UCSD-AML1 (cell line): ENCODE data around the gene LRP10.
A peak's percentile ranks its signal among the peaks of the same experiment; 100 is the strongest.
"Not testable (repeated sequence)": the region's sequence is repeated elsewhere in the genome, so short reads cannot be mapped to it uniquely, and the experiment has no call there.

Experiments used
- DNase-seq: peaks from one replicate; lab custom pipeline; 2025; ENCODE audit not compliant: unreplicated experiment; lab: John Stamatoyannopoulos, UW

LRP10 gene

DNA sequence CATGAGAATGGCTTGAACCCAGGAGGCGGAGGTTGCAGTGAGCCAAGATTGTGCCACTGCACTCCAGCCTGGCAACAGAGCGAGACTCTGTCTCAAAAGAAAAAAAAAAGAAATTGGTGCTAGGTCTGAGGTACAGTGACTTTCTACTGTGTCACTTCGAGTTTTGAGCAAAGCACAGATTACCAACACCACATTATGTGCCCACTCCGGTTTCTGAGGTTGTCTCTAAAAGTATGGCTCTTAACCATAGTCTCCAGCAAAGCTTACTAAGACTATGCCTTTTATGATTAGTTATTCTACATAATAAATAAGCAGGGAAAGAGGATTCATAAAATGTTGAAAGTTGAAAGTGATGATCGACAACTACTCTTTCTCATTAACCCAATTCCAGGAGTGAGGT is 39.4 kb downstream of the LRP10 start:
- DNase-seq = no peak

DNA sequence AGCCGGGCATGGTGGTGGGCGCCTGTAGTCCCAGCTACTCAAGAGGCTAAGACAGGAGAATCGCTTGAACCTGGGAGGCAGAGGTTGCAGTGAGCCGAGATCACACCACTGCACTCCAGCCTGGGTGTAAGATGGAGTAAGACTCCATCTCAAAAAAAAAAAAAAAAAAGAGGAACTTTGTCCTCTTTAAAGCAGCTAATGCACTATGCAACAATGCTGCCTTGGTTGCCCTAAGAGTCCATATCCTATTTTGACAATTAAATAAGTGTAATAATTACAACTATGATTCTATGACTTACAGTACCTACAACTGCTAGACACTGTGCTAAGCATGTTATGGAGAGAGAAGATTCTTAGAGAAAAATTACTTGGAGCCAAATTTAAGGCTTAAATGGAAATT is 43.3 kb downstream of the LRP10 start:
- not testable (repeated sequence) for DNase-seq

DNA sequence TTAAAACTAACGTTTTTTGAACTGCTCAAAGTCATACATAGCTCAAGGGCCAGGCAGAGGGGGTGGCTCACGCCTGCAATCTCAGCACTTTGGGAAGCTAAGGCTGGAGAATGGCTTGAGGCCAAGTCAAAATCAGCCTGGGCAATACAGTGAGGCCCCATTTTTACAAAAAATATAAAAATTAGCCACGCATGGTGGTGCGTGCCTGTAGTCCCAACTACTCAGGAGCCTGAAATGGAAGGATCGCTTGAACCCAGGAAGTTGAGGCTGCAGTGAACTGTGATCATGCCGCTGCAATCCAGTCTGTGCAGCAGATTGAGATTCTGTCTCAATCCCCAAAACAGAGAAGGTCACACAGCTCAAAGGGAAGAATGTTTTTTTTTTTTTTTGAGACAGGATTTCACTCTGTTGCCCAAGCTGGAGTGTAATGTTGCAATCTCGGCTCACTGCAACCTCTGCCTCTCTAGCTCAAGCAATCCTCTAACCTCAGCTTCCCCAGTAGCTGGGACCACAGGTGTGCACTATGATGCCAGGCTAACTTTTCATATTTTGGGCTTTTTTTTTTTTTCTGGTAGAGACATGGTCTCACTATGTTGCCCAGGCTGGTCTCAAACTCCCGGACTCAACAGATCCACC is 44.5 kb downstream of the LRP10 start:
- no peak for DNase-seq

DNA sequence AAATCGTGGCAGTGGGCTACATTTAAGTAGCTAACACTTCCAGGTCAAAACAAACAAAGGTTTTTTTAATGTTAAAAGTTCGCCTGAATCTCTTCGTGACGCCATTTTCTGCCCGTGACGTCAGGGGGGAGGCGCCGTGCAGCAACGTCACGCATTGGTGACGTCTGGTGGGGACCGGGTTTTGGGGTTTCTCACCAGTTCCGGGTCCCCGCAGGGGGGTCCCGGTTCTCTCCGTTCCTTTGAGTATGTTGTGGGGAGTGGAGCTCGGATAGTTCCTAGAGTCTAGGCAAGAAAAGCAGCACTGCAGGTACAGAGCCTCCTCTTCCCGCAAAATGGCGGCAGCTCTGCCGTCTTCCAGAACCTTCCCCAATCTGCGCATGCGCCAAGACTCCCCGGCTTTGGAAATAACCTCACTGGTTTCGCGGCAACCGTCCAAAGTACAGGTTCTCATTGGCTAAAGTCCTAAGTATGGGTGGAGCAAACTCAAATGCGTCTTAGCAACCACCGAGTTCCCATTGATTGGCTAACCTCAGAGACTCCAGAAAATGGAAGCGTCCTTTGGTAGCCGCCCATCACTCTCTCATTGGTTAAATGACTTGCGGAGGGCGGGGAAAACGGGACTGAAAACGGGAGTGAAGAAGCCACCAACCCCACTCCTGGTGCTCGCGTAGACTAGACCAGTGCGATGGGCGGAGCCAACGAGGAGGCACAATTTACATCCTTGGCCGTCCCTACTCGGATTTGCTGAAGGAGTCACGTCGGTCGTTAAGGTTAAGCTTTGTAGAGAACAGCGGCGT is 47.5 kb downstream of the LRP10 start, which contains the start of gene RBM23:
RBM23 (minus strand) TSS at position 346 of the 797 bp plus-strand sequence.
- peak; percentile 99 for DNase-seq

DNA sequence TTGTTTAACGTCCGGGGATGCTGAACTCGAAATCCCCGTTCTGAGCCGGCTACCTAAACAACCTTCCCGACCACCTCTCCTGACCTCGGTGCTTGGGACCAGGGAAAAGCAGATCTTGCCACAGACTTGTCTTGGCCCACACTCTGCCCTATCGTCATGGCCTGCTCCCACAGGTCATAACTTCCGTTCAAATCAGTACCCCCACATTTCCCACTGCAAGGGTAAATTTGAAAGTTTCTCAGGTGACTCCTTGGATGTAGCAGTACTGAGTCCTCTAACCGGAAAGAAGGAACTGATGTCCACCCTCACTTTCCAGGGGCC is 48.0 kb downstream of the LRP10 start:
- DNase-seq = no peak

DNA sequence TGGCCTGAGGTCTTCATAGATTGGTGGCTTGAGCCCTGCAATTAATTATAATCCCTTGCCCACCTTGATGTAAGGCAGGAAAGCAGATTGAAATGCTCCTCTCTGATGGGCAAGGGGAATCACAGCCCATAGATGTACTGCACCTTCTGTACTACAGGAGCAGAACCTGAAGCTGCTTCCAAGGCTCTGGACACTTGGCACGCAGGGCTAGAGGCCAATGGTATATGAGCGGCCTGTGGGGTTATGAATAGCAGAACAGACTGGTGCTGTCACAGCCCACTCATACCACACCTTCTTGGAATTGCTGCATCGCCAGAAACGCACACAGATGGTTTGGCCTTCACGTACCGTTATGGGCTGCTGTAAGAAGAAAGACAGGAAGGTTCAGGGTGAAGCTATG is 49.2 kb downstream of the LRP10 start:
- DNase-seq = no peak

DNA sequence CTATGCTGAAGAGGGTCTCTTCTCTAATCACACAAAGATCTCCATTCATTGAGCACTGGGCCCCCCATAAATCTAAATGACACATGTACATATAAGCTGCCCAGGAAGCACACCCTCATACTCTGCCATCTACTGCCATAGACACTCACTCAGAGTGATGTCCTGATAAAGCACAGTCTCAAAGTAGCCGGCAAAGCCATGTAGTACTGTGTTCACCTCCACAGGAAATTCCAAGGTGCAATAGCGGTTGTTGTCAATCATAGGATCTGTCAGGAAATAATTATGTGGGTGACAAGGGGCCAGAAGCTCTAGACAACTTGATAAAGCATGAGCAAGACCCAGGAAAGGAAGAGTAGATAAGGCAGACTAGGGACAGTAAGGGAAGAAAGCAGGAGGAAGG is 50.8 kb downstream of the LRP10 start:
- no peak for DNase-seq

DNA sequence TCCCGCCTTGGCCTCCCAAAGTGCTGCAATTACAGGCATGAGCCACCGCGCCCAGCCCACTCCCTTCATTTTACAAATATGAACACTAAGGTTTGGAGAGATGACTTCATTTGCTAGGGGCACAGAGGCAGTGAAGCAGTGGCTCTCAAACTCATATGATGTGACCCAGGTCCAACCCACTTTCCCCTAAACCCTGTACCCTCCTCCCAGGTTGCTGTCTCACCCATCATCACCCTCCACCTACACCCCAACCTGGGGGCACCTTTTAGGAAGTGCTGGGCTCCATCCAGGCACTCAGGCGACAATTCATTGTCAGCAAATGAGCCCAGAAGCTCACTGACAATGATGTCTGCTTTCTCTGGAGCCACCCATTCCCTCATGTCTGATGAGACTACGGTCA is 52.2 kb downstream of the LRP10 start:
- no peak for DNase-seq

DNA sequence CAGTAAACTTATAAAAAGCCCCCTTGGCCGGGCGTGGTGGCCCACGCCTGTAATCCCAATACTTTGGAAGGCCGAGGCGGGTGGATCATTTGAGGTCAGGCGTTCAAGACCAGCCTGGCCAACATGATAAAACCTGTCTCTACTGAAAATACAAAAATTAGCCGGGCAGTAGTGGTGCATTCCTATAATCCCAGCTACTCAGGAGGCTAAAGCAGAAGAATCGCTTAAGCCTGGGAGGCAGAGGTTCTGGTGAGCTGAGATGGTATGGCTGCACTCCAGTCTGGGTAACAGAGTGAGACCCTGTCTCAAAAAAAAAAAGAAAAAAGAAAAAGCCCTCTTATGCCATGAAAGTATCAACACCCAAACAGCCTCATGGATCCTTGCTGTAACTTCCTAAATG is 54.0 kb downstream of the LRP10 start:
- DNase-seq = no peak

DNA sequence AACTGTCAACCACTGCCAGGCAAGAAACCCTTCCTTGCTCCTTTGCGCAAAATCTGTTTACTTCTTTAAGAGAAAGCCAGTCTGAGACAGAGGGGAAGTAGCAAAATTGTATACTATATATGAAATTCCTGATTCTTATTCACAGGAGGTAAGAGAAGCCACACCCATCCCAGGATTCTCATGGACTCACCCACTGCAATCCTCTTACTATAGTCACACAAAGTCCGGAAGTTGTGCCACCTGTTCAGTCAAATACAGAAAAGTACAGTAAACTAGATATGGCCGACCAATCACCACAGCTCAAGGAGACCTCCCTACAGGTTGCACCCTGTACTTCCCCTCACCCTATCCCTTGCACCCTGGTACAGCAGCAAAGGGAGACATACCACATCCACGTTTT is 54.8 kb downstream of the LRP10 start:
- DNase-seq = no peak

DNA sequence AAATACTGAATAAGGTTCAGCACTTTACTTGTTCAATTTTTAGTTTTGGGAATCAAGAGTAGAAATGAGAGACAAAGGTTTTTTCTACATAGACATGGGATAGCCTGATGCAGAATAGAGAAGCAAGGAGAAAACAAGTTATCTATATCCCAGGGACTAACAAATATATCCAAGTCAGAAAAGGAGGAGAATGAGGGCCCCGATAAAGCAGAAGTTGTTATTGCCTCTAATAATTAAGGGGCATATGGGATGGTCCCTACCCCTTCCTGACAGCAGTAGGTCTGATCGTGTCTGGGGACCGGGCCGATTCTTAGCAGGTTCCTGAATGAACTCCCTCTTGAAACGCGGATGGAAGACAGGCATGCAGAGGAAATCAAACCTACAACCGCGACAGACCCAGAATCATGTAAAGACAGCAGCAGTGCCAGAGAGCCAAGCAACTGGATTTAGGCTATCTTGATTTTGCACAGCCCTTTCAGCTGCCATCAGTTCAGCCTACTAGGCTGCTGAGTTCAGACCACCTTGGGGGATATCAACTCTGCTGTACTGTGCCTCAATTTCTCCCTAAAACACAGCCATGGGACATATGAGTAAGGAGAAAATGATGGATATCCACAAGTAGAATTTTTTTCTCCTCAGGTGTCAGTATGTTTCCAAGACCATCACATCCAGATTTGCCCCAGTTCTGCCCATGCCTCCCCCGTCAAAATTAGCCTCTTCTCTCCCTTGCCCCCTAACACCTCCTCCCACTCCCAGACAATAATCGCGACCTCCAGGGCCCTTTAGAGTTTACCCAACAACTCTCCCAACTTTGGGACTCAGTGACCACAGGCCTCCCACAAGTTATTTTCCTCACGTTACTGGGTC is 56.9 kb downstream of the LRP10 start:
- no peak for DNase-seq

DNA sequence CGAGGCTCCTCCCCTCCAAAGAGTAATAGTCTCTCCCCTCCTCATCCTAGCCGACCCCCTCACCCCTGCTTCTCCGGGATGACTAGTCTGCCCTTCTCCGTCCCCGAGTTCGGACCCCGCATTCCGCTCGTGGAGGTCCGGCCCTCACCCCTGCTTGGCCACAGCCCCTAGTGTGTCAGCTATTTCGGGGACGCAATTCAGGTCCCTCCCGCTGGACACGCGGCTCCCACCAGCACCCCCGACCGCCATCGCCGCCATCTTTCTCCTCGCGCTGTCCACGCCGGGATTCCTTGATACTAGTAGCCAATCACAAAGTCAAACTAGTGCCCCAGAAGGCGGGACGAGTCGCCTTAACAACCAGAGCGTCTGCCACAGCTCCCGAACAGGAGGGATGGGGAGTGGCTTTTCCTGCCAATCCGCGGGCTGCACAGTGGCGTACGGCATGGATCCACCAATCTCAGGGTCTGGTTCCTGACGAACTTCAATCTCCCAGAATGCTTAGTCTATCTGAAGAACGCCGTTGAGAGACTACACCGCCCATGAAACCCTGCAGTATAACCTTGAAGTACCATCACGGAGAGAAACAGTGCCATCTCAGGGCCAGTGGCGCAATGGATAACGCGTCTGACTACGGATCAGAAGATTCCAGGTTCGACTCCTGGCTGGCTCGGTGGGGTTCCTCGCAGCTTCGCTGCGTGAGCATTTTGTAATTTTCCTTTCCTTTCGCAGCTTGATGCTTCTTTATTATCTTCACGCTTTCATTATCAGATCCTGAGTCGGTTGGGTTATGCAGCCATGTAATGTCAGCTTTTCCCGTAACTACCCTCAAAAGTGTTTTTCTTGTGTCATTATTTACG is 57.8 kb downstream of the LRP10 start, which contains the start of gene PRMT5:
PRMT5 (minus strand) TSS at position 273 of the 857 bp plus-strand sequence; CDS start at position 258, 15 bp downstream.
- DNase-seq = peak; percentile 97

DNA sequence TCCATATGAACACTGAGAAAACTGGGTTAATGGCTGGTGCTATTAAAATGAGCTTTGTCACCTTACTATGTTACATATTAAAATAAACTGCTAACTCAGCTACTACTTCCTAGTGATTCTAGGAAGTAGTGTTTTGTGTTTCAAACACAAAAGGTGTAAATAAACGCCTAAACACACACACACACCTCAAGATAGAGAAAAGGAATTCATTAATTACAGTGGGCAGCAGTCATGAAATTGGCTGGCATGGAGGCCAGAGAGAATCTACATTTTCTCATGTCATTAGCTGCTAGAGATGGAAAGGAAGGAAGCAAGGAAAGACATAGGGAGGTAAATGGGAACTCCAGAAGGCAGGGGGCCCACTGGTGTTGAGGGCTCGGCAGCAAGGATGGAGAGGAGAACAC is 58.4 kb downstream of the LRP10 start:
- DNase-seq = no peak
